Measurements from ENCODE around the gene IKZF2.
"Not testable (repeated sequence)": the region's sequence is repeated elsewhere in the genome, so short reads cannot be mapped to it uniquely, and the experiment has no call there.

Gene IKZF2

GRCh38 chr2:213021971-213022899 is 129.2 kb downstream of the IKZF2 start:
- Histone ChIP-seq H3K4me3 (ENCODE audit: severe bottlenecking) (no peak overlapping the region), H3K27me3 (ENCODE audit: insufficient read depth, poor library complexity, severe bottlenecking) (no peaks in the 10 kb centered on the region), H3K36me3 (ENCODE audit: low read depth) (peaks cover 11% of the 10 kb centered on the region; the same call in 1 of the 2 replicates), H3K4me1 (ENCODE audit: insufficient read depth, poor library complexity, severe bottlenecking) (no peaks in the 10 kb centered on the region), H3K9me3 (ENCODE audit: severe bottlenecking) (no peaks in the 10 kb centered on the region), H3K27ac (ENCODE audit: poor library complexity, severe bottlenecking) (no peak overlapping the region)
- no peak for DNase-seq (ENCODE audit: low spot score)
- no peak for ATAC-seq (ENCODE audit: low read depth)
- no peak for TF ChIP-seq CTCF (IDR thresholded peaks at IDR 0.05; ENCODE audit: poor library complexity, severe bottlenecking)

GRCh38 chr2:213020913-213021312 is 130.5 kb downstream of the IKZF2 start:
- not testable (repeated sequence) for H3K4me3 ChIP-seq (ENCODE audit: severe bottlenecking); DNase-seq (ENCODE audit: low spot score); H3K27ac ChIP-seq (ENCODE audit: poor library complexity, severe bottlenecking); ATAC-seq (ENCODE audit: low read depth); H3K4me1 ChIP-seq (ENCODE audit: insufficient read depth, poor library complexity, severe bottlenecking); H3K27me3 ChIP-seq (ENCODE audit: insufficient read depth, poor library complexity, severe bottlenecking); H3K9me3 ChIP-seq (ENCODE audit: severe bottlenecking)
- peaks cover 11% of the 10 kb centered on the region; the same call in 1 of the 2 replicates for H3K36me3 ChIP-seq (ENCODE audit: low read depth)

- ATAC-seq (ENCODE audit: low read depth) (no peak), DNase-seq (ENCODE audit: low spot score) (no peak)
- no peak for TF ChIP-seq CTCF (IDR thresholded peaks at IDR 0.05; ENCODE audit: poor library complexity, severe bottlenecking)
- Histone ChIP-seq H3K4me1 (ENCODE audit: insufficient read depth, poor library complexity, severe bottlenecking) (no peaks in the 10 kb centered on the region), H3K4me3 (ENCODE audit: severe bottlenecking) (no peak overlapping the region), H3K36me3 (ENCODE audit: low read depth) (peaks cover 11% of the 10 kb centered on the region; the same call in 1 of the 2 replicates), H3K9me3 (ENCODE audit: severe bottlenecking) (no peaks in the 10 kb centered on the region), H3K27ac (ENCODE audit: poor library complexity, severe bottlenecking) (no peak overlapping the region), H3K27me3 (ENCODE audit: insufficient read depth, poor library complexity, severe bottlenecking) (no peaks in the 10 kb centered on the region)
Observed at GRCh38 chr2:213020268-213020667, 131.1 kb downstream of the IKZF2 start.

GRCh38 chr2:213019368-213019767 is 132.0 kb downstream of the IKZF2 start:
- Histone ChIP-seq H3K36me3 (ENCODE audit: low read depth) (peaks cover 11% of the 10 kb centered on the region; the same call in 1 of the 2 replicates), H3K27me3 (ENCODE audit: insufficient read depth, poor library complexity, severe bottlenecking) (no peaks in the 10 kb centered on the region), H3K4me3 (ENCODE audit: severe bottlenecking) (no peak overlapping the region), H3K27ac (ENCODE audit: poor library complexity, severe bottlenecking) (no peak overlapping the region), H3K9me3 (ENCODE audit: severe bottlenecking) (no peaks in the 10 kb centered on the region), H3K4me1 (ENCODE audit: insufficient read depth, poor library complexity, severe bottlenecking) (no peaks in the 10 kb centered on the region)
- TF ChIP-seq CTCF (IDR thresholded peaks at IDR 0.05; ENCODE audit: poor library complexity, severe bottlenecking) = no peak
- ATAC-seq (ENCODE audit: low read depth) (no peak), DNase-seq (ENCODE audit: low spot score) (no peak)

- no peak for DNase-seq (ENCODE audit: low spot score)
- Histone ChIP-seq H3K9me3 (ENCODE audit: severe bottlenecking) (no peaks in the 10 kb centered on the region), H3K4me1 (ENCODE audit: insufficient read depth, poor library complexity, severe bottlenecking) (no peaks in the 10 kb centered on the region), H3K27ac (ENCODE audit: poor library complexity, severe bottlenecking) (no peak overlapping the region), H3K27me3 (ENCODE audit: insufficient read depth, poor library complexity, severe bottlenecking) (no peaks in the 10 kb centered on the region), H3K36me3 (ENCODE audit: low read depth) (peaks cover 11% of the 10 kb centered on the region; the same call in 1 of the 2 replicates), H3K4me3 (ENCODE audit: severe bottlenecking) (no peak overlapping the region)
- no peak for TF ChIP-seq CTCF (IDR thresholded peaks at IDR 0.05; ENCODE audit: poor library complexity, severe bottlenecking)
- no peak for ATAC-seq (ENCODE audit: low read depth)
Observed at GRCh38 chr2:213018340-213018901, 133.0 kb downstream of the IKZF2 start.
